Measurements from ENCODE around the gene GRIN1. TPM values are rescaled to one million over a fixed set of nuclear protein-coding genes. Genes with fewer than 3 reads are reported as not detected.
A peak's percentile ranks its signal among the peaks of the same experiment; 100 is the strongest.
"Not testable (repeated sequence)": the region's sequence is repeated elsewhere in the genome, so short reads cannot be mapped to it uniquely, and the experiment has no call there.

The GRIN1 gene
- total RNA-seq, 1 donor from 2014 or later, result 29.8 TPM

- FAIRE-seq, result no peak
Observed at GRCh38 chr9:137110911-137111787, 27.8 kb upstream of the GRIN1 start.

GRCh38 chr9:137111788-137112563 is 27.0 kb upstream of the GRIN1 start:
- FAIRE-seq (no peak), DNase-seq (ENCODE audit: low spot score in 2 of 2) (no peak)

More at GRCh38 chr9:137110911-137111787, 27.8 kb upstream of the GRIN1 start:
- DNase-seq (ENCODE audit: low spot score in 2 of 2), result no peak

- DNase-seq (ENCODE audit: low spot score in 2 of 2) (peak in 1 of 2 donors; percentile 35), FAIRE-seq (no peak)
Observed at GRCh38 chr9:137112564-137113384, 26.2 kb upstream of the GRIN1 start.

DNA sequence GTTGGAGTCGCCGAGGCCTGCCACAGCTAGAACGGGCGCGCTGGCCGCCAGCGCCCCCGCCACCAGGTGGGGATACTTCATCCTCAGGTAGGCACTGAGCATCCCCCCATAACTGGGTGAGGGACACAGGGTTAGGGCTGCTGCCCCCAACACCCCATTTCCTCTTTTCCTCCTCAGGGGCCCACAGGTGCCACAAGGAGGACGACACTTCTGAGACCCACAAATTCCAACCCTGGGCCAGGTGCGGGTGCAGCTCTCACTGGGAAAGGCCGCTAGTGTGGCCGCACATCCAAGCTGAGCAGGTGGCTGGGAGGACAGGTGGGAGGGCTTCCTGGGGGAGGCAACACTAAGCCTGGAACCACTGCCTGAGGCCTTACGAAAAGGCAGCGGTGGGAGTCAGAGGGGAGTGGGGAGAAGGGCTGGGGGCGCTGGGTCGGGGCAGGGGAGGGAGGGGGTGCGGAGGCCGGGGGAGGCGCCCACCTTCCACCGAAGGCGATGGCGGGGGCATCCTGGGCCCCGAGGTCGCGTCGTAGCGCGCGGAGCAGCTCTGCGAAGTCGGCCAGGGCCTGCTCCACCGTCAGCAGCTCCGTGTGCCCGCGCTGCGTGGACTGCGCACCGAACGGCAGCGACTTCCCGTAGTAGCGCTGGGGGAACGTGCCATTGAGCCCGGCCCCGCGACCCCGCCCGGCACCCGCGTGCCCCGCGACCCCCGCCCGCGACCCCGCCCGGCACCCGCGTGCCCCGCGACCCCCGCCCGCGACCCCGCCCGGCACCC is 25.4 kb upstream of the GRIN1 start:
- DNase-seq (ENCODE audit: low spot score in 2 of 2) (peak; percentile 55 to 59), FAIRE-seq (no peak)

GRCh38 chr9:137114220-137114612 is 24.7 kb upstream of the GRIN1 start:
- FAIRE-seq (no peak), DNase-seq (ENCODE audit: low spot score in 2 of 2) (no peak)

DNA sequence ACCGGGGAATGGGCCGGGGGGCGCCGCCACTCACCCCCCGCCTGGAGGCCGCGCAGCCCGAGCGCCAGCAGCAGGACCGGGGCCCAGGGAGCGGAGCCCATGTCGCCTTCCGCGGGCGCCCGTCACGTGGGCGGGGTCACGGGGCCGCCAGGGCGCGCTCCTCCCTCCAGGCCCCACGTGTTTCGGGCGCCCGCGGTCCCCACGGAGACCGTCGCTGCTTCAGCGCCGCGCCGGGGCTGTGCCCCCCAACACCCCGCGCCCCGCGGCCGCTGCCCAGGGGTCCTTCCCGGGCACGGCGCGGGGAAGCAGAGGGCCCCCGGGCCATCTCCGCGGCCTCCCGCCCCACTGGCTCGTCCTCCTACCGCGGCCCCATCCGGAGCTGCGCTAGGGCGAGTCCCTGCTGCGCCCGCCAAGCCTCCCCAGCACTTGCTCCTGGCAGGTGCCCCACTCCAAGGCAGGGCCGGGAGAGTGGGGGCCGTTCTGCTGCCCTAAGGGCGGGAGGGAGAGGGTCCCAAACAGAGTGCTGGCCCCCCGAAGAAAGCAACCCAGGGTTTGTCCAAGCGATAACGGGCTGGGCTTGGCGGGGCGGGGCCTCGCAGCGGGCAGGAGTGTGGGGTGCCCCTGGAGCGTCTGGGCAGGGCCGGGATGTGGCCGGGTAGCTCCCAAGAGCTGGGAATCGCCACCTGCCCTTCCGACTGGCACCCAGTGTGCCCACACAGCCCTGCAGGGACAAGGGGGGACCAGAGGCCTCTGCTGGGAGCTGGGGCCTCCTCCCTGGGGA is 24.2 kb upstream of the GRIN1 start, which contains the start of gene DPP7:
DPP7 (minus strand) TSS at position 121 of the 781 bp plus-strand sequence; CDS start at position 101, 20 bp downstream.
- FAIRE-seq (no peak), DNase-seq (ENCODE audit: low spot score in 2 of 2) (peak; percentile 98 to 99)

DNA sequence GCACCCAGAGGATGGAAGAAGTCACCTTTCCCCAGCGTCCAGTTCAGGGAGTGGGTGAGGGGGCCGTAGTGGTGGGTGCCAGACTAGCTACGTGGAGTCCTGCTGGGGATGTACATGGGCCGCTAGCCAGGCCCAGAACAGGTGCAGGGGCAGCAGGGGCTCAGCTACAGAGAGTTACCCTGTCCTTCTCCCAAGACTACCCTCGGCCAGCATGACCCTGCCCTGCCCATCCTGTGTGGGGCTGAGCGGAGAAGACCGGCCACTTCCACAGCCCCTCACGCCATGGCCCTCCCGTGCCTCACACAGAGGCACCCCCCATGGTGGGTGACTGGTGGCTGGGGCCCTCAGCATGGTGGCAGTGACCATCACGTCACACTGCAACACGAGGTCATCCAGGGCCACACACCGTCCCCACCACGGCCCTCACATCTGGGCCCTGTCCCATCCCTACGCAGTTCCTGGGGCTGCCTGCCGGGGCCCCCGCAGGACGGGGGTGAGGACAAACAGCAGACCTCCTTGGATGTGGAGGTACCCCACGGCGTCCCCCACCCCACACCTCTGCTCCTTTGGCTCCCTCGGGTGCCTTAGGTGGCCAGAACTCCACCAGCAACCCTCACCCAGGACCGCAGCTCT is 23.4 kb upstream of the GRIN1 start:
- FAIRE-seq, result no peak

DNA sequence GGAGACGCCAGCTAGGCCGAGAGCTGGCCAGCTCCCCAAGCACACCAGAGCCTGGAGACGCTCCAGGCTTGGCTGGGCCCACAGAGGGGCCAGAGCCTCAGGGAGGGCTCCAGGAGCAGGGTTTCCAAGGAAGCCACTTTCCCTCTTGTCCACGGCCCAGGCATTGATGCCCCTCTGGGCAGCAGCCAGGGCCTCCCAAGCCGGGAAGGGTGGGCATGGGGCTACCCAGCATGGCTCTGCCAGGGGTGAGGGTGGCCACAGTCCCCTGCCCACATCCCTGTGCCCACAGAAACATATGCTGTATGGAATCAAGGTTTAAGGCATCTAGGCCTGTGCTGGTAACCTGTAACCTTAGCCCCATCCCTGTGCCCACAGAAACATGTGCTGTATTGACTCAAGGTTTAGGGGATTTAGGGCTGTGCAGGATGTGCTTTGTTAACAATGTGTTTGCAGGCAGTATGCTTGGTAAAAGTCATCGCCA is 22.9 kb upstream of the GRIN1 start:
- no peak for FAIRE-seq
- DNase-seq (ENCODE audit: low spot score in 2 of 2), result no peak

More for the DNA sequence above, 23.4 kb upstream of the GRIN1 start:
- DNase-seq (ENCODE audit: low spot score in 2 of 2), result no peak

DNA sequence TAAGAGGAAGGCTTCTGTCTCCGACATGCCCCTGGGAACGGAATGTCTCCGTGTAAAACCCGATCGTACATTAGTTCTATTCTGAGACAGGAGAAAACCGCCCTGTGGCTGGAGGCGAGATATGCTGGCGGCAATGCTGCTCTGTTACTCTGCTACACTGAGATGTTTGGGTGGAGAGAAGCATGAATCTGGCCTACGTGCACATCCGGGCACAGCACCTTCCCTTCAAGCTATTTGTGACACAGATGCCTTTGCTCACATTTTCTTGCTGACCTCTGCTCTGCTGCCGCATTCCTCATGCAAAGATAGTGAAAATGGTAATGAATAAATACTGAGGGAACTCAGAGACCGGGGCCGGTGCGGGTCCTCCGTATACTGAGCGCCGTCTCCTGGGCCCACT is 22.2 kb upstream of the GRIN1 start:
- FAIRE-seq, result no peak
- no peak for DNase-seq (ENCODE audit: low spot score in 2 of 2)

- no peak for FAIRE-seq
- no peak for DNase-seq (ENCODE audit: low spot score in 2 of 2)
Observed at GRCh38 chr9:137117269-137117731, 21.7 kb upstream of the GRIN1 start.

GRCh38 chr9:137118092-137118603 is 20.8 kb upstream of the GRIN1 start:
- DNase-seq (ENCODE audit: low spot score in 2 of 2); FAIRE-seq: not testable (repeated sequence)

GRCh38 chr9:137121927-137122795 is 16.8 kb upstream of the GRIN1 start:
- not testable (repeated sequence) for FAIRE-seq

DNA sequence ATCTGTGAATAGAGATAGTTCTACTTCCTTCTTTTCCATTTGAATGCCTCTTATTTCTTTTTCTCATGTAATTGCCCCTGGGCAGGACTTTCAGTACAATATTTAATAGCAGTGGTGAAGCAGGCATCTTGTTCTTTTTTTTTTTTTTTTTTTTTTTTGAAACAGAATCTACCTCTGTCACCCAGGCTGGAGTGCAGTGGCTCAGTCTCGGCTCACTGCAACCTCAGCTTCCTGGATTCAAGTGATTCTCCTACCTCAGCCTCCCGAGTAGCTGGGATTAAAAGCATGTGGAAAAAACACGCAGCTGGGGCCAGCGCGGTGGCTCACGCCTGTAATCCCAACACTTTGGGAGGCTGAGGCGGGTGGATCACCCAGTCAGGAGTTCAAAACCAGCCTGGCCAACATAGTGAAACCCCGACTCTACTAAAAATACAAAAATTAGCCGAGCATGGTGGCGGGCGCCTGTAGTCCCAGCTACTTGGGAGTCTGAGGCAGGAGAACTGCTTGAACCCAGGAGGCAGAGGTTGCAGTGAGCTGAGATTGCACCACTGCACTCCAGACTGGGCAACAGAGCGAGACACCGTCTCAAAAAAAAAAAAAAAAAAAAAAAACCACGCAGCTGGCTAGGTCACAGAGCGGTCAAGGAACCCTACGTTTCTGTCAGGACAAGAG is 16.0 kb upstream of the GRIN1 start:
- not testable (repeated sequence) for DNase-seq (ENCODE audit: low spot score in 2 of 2); FAIRE-seq

More at GRCh38 chr9:137121927-137122795, 16.8 kb upstream of the GRIN1 start:
- DNase-seq (ENCODE audit: low spot score in 2 of 2), result not testable (repeated sequence)

DNA sequence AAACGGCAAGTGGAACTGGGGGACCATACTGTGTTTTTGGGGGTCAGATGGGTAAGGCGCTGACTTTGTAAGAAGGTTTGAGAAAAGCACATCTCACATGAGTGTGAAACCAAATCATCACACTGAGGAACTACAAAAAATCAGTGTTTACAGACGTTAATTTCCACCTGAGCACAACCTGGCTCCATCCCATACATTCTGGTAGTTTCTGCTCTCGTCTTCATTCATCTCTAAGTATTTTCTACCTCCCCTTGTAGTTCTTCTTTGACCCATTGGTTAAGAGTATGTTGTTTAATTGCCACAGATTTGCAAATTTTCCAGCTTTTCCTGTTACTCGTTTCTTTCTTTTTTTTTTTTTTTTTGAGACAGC is 15.5 kb upstream of the GRIN1 start:
- DNase-seq (ENCODE audit: low spot score in 2 of 2) (no peak), FAIRE-seq (no peak)

DNA sequence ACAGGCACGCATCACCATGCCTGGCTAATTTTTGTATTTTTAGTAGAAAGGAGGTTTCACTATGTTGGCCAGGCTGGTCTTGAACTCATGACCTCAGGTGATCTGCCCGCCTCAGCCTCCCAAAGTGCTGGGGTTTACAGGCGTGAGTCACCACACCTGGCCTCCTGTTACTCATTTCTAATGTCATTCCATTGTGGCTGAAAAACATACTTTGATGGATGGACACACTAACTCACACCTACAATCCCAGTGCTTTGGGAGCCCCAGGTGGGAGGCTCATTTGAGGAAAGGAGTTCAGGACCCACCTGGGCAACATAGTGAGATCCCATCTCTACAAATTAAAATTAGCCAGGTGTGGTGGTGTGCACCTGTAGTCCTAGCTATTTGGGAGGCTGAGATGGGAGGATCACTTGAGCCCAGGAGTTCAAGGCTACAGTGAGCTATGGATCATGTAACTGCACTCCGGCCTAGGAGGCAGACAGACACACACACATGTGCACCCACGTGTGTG is 14.9 kb upstream of the GRIN1 start:
- not testable (repeated sequence) for FAIRE-seq; DNase-seq (ENCODE audit: low spot score in 2 of 2)

DNA sequence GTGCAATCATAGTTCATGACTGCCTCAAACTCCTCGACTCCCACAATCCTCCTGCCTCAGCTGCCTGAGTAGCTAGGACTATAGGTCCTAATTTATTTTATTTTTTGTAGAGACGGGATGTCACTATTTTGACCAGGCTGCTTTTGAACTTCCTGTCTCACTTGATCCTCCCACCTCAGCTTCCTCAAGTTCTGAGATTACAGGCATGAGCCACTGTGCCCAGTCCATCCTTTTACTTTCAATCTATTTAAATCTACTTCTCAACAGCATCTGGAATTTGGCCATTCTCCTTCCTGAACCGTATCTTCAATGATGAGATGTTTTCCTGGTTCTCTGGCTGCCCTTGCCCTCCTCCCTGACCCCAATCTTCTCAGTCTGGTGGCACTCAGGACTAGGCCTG is 12.2 kb upstream of the GRIN1 start:
- FAIRE-seq (no peak), DNase-seq (ENCODE audit: low spot score in 2 of 2) (no peak)

Data from frontal cortex (tissue), 4 donors.